Brain microvascular endothelial cell (primary cell): Measurements from ENCODE around the gene MTFP1.

ENCODE experiments used
- DNase-seq: peaks from one replicate; pipeline ENCODE4 v3.0.0-alpha.2; 2020
- H3K27ac ChIP-seq: fragments of 250-450 bp; sonication (Bioruptor Pico); 2 replicates; pipeline ENCODE4 v1.5.1; 2020; ENCODE audit warnings: mild to moderate bottlenecking, moderate library complexity
- H3K27me3 ChIP-seq: fragments of 250-450 bp; sonication (Bioruptor Pico); replicated peaks from 2 replicates; pipeline ENCODE4 v1.5.1; 2020; ENCODE audit warnings: mild to moderate bottlenecking
- H3K36me3 ChIP-seq: fragments of 250-450 bp; sonication (Bioruptor Pico); replicated peaks from 2 replicates; pipeline ENCODE4 v1.5.1; 2020; ENCODE audit warnings: mild to moderate bottlenecking
- H3K4me3 ChIP-seq: 2 replicates; pipeline ENCODE4 v1.5.1; 2011; ENCODE audit warnings: low read depth, mild to moderate bottlenecking, control low read depth, low read length, moderate library complexity
- CTCF ChIP-seq: IDR thresholded peaks from 2 replicates; pipeline ENCODE4 v1.5.1; 2011; ENCODE audit warnings: low read depth, mild to moderate bottlenecking, moderate library complexity, low read length, control low read depth, inconsistent platforms; ENCODE audit errors: missing control alignments
- in situ Hi-C: cut with HindIII; loops from 2 replicates; pipeline ENCODE4 v1.10.0; 2017; ENCODE audit warnings: low sequenced_read_pairs, low pct_ligation_motif_present

MTFP1 gene

GRCh38 chr22:30471616-30472318 lies 46.2 kb downstream of the MTFP1 start, which contains the start of gene SEC14L3:
TSS of gene SEC14L3 (minus strand) at chr22:30472017. CDS start at chr22:30471958, 59 bp downstream.
- no peaks in the 10 kb centered on the region for H3K27me3 ChIP-seq
- no peak within 1 kb of the TSS for H3K27ac ChIP-seq
- no peaks in the 10 kb centered on the region for H3K36me3 ChIP-seq
- no peak within 1 kb of the TSS for H3K4me3 ChIP-seq
- no peak for TF ChIP-seq CTCF
- no peak for DNase-seq
- in situ Hi-C loops: no loop called here

GRCh38 chr22:30472994-30473720 lies 47.6 kb downstream of the MTFP1 start:
- TF ChIP-seq CTCF: no peak
- no peaks in the 10 kb centered on the region for H3K27me3 ChIP-seq
- in situ Hi-C loops: no loop called here
- no peaks in the 10 kb centered on the region for H3K36me3 ChIP-seq
- H3K4me3 ChIP-seq: no peak overlapping the region
- H3K27ac ChIP-seq: no peak overlapping the region
- no peak for DNase-seq

GRCh38 chr22:30474121-30474520 lies 48.6 kb downstream of the MTFP1 start:
- no peak for TF ChIP-seq CTCF
- H3K27ac ChIP-seq: no peak overlapping the region

GRCh38 chr22:30474683-30475424 lies 49.3 kb downstream of the MTFP1 start:
- H3K36me3 ChIP-seq: no peaks in the 10 kb centered on the region
- no peak for TF ChIP-seq CTCF
- in situ Hi-C loops: no loop called here
- DNase-seq: no peak
- no peak overlapping the region for H3K4me3 ChIP-seq
- no peak overlapping the region for H3K27ac ChIP-seq
- H3K27me3 ChIP-seq: no peaks in the 10 kb centered on the region

More at GRCh38 chr22:30474121-30474520, 48.6 kb downstream of the MTFP1 start:
- H3K36me3 ChIP-seq: no peaks in the 10 kb centered on the region
- H3K27me3 ChIP-seq: no peaks in the 10 kb centered on the region
- H3K4me3 ChIP-seq: no peak overlapping the region
- in situ Hi-C loops: no loop called here
- DNase-seq: no peak
